Type B pancreatic cell (in vitro differentiated cells): ENCODE measurements around the gene PLA2G15. TPM values are rescaled to one million over a fixed set of nuclear protein-coding genes. Genes with fewer than 3 reads are reported as not detected.

ENCODE experiments used
- DNase-seq: peaks from one replicate; pipeline ENCODE4 v3.0.0; 2021; ENCODE audit warnings: mixed read lengths; ENCODE audit not compliant: unreplicated experiment; ENCODE audit errors: extremely low spot score
- H3K27ac Mint-ChIP-seq: 2 replicates; pipeline ENCODE4 v1.8.0; 2021; ENCODE audit warnings: mild to moderate bottlenecking, mixed read lengths
- H3K27me3 Mint-ChIP-seq: 2 replicates; pipeline ENCODE4 v1.8.0; 2021; ENCODE audit warnings: mixed read lengths
- H3K36me3 Mint-ChIP-seq: 2 replicates; pipeline ENCODE4 v1.8.0; 2021; ENCODE audit warnings: mixed read lengths
- H3K4me1 Mint-ChIP-seq: one replicate; pipeline ENCODE4 v1.8.0; 2021; ENCODE audit warnings: mixed read lengths; ENCODE audit not compliant: unreplicated experiment
- H3K4me3 Mint-ChIP-seq: 2 replicates; pipeline ENCODE4 v1.8.0; 2021; ENCODE audit warnings: mild to moderate bottlenecking, mixed read lengths
- H3K9me3 Mint-ChIP-seq: 2 replicates; pipeline ENCODE4 v1.8.0; 2021; ENCODE audit warnings: mixed read lengths
- total RNA-seq: library from RNA; stranded (reverse); gene quantifications from 2 replicates; pipeline ENCODE4 v1.2.1, GENCODE V29; 2021; ENCODE audit warnings: low replicate concordance
- TF ChIP-seq, protein P1 (sequence below): fragments of 200-600 bp; sonication (generic); conservative IDR thresholded peaks from 2 replicates; pipeline ENCODE4 v1.5.0; 2021; ENCODE audit warnings: antibody characterized with exemption, mild to moderate bottlenecking

PLA2G15 gene
- total RNA-seq, 1 donor from 2014 or later, result 20.1 TPM

DNA sequence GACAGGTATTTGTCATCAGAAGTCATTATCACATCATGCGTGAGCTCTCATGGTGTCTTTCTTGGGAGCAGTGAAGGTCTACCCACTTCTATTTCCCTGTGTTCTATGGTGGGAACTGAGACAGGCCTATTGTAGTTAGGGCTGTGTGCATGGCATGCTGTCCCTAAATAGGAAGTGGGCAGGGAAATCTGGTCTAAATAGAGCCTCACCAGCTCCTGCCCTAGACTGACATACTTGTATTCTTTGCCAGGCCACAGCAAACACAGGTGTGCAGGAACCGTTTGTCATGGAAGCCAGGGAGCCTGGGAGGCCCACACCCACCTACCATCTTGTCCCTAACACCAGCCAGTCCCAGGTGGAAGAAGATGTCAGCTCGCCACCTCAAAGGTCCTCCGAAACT lies 29.3 kb downstream of the PLA2G15 start:
- H3K27ac Mint-ChIP-seq, result no peak overlapping the region
- H3K27me3 Mint-ChIP-seq, result no peaks in the 10 kb centered on the region
- peaks cover 8% of the 10 kb centered on the region for H3K4me1 Mint-ChIP-seq
- H3K9me3 Mint-ChIP-seq, result no peaks in the 10 kb centered on the region
- H3K4me3 Mint-ChIP-seq, result no peak overlapping the region
- TF ChIP-seq, protein P1, sequence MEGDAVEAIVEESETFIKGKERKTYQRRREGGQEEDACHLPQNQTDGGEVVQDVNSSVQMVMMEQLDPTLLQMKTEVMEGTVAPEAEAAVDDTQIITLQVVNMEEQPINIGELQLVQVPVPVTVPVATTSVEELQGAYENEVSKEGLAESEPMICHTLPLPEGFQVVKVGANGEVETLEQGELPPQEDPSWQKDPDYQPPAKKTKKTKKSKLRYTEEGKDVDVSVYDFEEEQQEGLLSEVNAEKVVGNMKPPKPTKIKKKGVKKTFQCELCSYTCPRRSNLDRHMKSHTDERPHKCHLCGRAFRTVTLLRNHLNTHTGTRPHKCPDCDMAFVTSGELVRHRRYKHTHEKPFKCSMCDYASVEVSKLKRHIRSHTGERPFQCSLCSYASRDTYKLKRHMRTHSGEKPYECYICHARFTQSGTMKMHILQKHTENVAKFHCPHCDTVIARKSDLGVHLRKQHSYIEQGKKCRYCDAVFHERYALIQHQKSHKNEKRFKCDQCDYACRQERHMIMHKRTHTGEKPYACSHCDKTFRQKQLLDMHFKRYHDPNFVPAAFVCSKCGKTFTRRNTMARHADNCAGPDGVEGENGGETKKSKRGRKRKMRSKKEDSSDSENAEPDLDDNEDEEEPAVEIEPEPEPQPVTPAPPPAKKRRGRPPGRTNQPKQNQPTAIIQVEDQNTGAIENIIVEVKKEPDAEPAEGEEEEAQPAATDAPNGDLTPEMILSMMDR, result no peak
- DNase-seq, result no peak
- peaks cover 4% of the 10 kb centered on the region for H3K36me3 Mint-ChIP-seq

DNA sequence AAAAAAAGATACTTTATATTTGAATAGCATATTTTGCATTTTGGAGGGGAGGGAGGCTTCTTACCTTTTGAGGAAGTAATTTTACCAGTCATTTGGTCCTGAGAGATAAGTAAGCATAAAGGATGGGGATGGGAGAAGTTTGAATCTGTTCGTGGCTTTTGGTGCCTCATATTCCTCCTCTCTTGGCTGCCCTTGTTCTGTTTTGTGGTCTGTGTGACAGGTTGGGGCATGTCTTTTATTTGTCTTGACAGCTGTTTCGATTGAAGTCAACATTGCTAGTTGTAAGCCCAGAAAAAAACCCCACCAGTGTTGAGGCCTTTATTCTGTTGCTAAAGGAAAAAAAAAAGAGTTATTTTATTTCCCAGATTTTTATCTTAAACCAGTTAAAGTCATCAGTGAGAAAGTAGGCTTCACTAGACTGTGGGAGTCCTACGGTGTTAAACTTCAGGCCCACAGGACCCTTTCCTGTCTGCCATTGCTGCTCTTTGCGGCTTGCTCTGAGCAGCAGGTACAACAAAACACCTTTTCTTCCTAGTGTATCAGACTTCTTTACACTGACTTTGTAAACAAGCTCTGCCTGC lies 30.5 kb downstream of the PLA2G15 start:
- H3K9me3 Mint-ChIP-seq, result no peaks in the 10 kb centered on the region
- H3K27ac Mint-ChIP-seq, result peak overlapping the region; percentile 55

DNA sequence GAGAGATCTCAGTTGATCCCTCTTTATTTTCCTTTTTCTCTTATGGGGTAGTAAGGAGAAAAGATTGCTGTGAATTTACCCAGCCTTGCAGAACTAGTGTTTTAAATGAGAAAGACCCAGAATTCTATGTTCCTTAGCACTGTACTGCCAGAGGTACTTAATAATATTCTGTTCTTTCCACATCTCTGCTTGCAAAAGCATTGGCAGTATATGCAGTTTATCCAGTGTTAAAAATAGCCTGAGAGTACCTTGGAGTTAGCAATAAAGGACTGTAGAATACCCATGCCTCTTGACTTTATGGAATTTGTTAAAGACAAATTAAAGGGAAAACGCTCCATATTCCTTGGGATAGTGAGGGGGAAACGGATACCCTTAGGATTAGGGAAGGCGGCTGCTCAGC lies 31.1 kb downstream of the PLA2G15 start:
- H3K36me3 Mint-ChIP-seq, result peaks cover 8% of the 10 kb centered on the region
- peaks cover 8% of the 10 kb centered on the region for H3K4me1 Mint-ChIP-seq
- peak overlapping the region; percentile 55 for H3K27ac Mint-ChIP-seq

More for the DNA sequence above, 30.5 kb downstream of the PLA2G15 start:
- H3K36me3 Mint-ChIP-seq, result peaks cover 8% of the 10 kb centered on the region
- peak overlapping the region; percentile 11 for H3K4me3 Mint-ChIP-seq
- peaks cover 8% of the 10 kb centered on the region for H3K4me1 Mint-ChIP-seq
- H3K27me3 Mint-ChIP-seq, result no peaks in the 10 kb centered on the region
- TF ChIP-seq, protein P1, result no peak
- DNase-seq, result no peak

DNA sequence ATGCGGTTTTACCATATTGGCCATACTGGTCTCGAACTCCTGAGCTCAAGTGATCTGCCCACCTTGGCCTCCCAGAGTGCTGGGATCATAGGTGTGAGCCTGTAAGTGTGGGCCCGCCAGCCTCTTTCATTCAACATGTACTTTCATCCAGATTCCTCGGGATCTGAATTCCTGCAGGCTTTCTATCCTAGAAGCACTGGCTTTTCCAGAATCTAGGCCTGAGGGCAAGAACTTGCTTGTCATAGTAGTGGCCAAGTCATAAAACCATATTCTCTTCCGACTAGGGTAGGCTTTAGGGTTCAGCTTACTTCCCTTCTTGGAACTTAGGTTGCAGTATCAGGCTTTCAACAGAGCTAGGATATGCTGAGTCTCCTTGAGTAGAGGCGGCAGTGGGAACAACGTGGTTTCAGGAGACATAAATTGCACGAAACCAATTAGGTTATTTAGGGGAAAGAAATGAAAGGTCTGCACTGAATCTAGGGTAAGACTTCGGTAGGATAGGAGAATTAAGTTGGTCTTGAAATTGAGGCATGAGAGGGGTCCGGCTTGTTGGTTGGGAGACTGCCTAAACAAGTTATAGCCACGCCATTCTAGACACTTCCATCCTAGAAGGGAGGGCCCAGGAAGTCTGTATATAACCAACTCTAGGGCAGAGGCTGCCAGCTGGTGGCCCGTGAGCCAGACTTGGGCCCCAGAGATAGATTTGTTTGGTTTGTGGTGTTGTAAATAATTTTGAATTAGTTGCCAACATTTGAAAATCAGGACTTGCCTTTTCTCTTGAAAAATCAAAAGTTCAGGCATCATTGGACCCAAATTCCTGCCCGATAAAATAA lies 34.8 kb downstream of the PLA2G15 start:
- Mint-ChIP-seq H3K4me1 (peaks cover 12% of the 10 kb centered on the region), H3K27me3 (no peaks in the 10 kb centered on the region), H3K36me3 (peaks cover 10% of the 10 kb centered on the region), H3K4me3 (no peak overlapping the region), H3K9me3 (no peaks in the 10 kb centered on the region), H3K27ac (no peak overlapping the region)
- no peak for DNase-seq
- TF ChIP-seq, protein P1, result no peak

More for the DNA sequence above, 31.1 kb downstream of the PLA2G15 start:
- no peak overlapping the region for H3K4me3 Mint-ChIP-seq
- DNase-seq, result no peak
- TF ChIP-seq, protein P1, result no peak
- H3K9me3 Mint-ChIP-seq, result no peaks in the 10 kb centered on the region
- H3K27me3 Mint-ChIP-seq, result no peaks in the 10 kb centered on the region

DNA sequence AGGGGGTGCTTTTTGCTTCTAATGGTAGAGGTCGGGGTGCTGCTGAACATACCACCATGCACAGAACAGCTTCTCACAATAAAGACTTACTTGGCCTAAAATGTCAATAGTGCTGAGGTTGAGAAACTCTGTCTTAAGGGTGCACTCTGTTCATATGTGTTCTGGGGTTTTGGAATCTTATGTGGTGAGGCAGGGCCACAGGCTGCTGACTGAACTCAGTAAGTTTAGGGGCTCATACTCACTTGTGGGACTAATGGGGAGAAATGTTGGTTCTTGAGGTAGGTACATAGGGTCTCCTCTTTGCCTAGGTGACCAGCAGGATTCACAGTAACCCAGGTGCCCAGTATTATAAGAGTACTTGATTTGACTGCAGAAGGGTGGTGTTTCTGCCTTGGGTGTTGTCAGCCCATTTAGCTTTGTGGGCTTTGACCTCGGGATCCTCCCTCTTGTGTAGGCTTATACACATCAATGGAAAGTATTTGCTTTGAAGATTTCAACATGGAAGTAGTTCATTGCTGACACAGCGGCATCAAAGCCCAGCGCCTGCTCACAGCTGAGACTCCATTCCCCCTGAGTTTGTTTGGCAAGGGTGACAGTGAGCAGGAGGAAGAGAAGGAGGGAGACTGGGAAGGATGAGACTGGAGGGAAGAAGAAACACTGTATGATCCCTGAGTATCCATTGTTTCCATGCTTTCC lies 36.3 kb downstream of the PLA2G15 start:
- Mint-ChIP-seq H3K9me3 (no peaks in the 10 kb centered on the region), H3K4me1 (peaks cover 5% of the 10 kb centered on the region), H3K4me3 (no peak overlapping the region), H3K27me3 (no peaks in the 10 kb centered on the region), H3K36me3 (peaks cover 15% of the 10 kb centered on the region), H3K27ac (no peak overlapping the region)
- TF ChIP-seq, protein P1, result no peak
- DNase-seq, result no peak
